Subcutaneous abdominal adipose tissue (tissue), 5 donors: ENCODE results near the gene ATP8B4.
"Not testable (repeated sequence)": the region's sequence is repeated elsewhere in the genome, so short reads cannot be mapped to it uniquely, and the experiment has no call there.

Experiments used
- H3K27ac ChIP-seq: one replicate; pipeline ENCODE4 v1.7.0; 2013; ENCODE audit warnings: low read depth, mild to moderate bottlenecking, inconsistent platforms, low read length, moderate library complexity
- H3K27me3 ChIP-seq, 5 donors: one replicate each; pipeline ENCODE4 v1.7.0; 2013; ENCODE audit warnings: low read length in 5 of 5, inconsistent platforms in 1 of 5; ENCODE audit not compliant: control insufficient read depth in 5 of 5, insufficient read depth in 4 of 5
- H3K36me3 ChIP-seq, 5 donors: one replicate each; pipeline ENCODE4 v1.7.0; 2013; ENCODE audit warnings: low read length in 5 of 5; ENCODE audit not compliant: control insufficient read depth in 5 of 5, insufficient read depth in 5 of 5
- H3K4me1 ChIP-seq, 5 donors: one replicate each; pipeline ENCODE4 v1.7.0; 2013; ENCODE audit warnings: low read length in 5 of 5, mild to moderate bottlenecking in 3 of 5, moderate library complexity in 1 of 5; ENCODE audit not compliant: control insufficient read depth in 5 of 5, insufficient read depth in 5 of 5
- H3K4me3 ChIP-seq, 5 donors: one replicate each; pipeline ENCODE4 v1.7.0; 2013; ENCODE audit warnings: low read length in 5 of 5, low read depth in 1 of 5
- H3K9ac ChIP-seq, 5 donors: one replicate each; pipeline ENCODE4 v1.7.0; 2013; ENCODE audit warnings: low read length in 5 of 5, mild to moderate bottlenecking in 4 of 5, moderate library complexity in 3 of 5
- H3K9me3 ChIP-seq, 5 donors: one replicate each; pipeline ENCODE4 v1.7.0; 2013; ENCODE audit warnings: low read length in 5 of 5; ENCODE audit not compliant: control insufficient read depth in 5 of 5
- donor health status: healthy.
- donor health status: healthy.
- donor health status: healthy.
- donor health status: healthy.
- donor health status: healthy.

ATP8B4 gene

GRCh38 chr15:49982584-49982983 is 136.4 kb downstream of the ATP8B4 start:
- H3K4me3 ChIP-seq = no peak overlapping the region
- H3K4me1 ChIP-seq = no peaks in the 10 kb centered on the region
- no peak overlapping the region for H3K9ac ChIP-seq
- H3K27ac ChIP-seq = no peak overlapping the region
- no peaks in the 10 kb centered on the region for H3K36me3 ChIP-seq
- no peaks in the 10 kb centered on the region for H3K27me3 ChIP-seq
- no peaks in the 10 kb centered on the region for H3K9me3 ChIP-seq

- Histone ChIP-seq H3K9me3 (no peaks in the 10 kb centered on the region), H3K9ac (no peak overlapping the region), H3K27ac (no peak overlapping the region), H3K36me3 (no peaks in the 10 kb centered on the region), H3K27me3 (no peaks in the 10 kb centered on the region), H3K4me3 (no peak overlapping the region), H3K4me1 (no peaks in the 10 kb centered on the region)
These were observed 139.2 kb downstream of the ATP8B4 start for GRCh38 chr15:49979705-49980382.

DNA sequence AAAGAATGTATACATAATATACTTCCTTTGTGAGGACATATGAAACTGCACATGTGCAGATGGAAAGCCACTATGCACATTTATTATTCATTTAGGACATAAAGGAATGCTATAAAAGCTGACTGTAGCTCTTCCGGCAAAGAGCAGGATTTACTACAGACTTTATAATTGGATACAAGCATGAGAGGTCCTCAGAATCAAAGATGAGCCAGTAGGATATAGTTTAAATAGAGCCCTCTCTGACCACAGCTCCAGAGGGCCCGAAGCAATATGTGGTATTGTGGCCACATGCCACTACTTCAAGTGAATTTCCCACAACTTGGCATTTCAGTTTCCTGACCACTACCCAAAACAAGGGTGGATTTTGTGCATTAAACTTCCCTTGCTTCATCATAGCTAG is 140.9 kb downstream of the ATP8B4 start:
- Histone ChIP-seq H3K27ac (no peak overlapping the region), H3K4me1 (no peaks in the 10 kb centered on the region), H3K9ac (no peak overlapping the region), H3K36me3 (no peaks in the 10 kb centered on the region), H3K4me3 (no peak overlapping the region), H3K27me3 (no peaks in the 10 kb centered on the region), H3K9me3 (no peaks in the 10 kb centered on the region)

- no peaks in the 10 kb centered on the region for H3K9me3 ChIP-seq
- H3K27me3 ChIP-seq = no peaks in the 10 kb centered on the region
- no peak overlapping the region for H3K9ac ChIP-seq
- no peak overlapping the region for H3K27ac ChIP-seq
- H3K4me1 ChIP-seq = no peaks in the 10 kb centered on the region
- no peak overlapping the region for H3K4me3 ChIP-seq
- no peaks in the 10 kb centered on the region for H3K36me3 ChIP-seq
These were observed 141.7 kb downstream of the ATP8B4 start for GRCh38 chr15:49977306-49977705.

GRCh38 chr15:49964551-49964950 is 154.5 kb downstream of the ATP8B4 start:
- peaks cover 0 to 3% (median 0%) of the 10 kb centered on the region in 5 donors for H3K4me1 ChIP-seq
- no peak overlapping the region for H3K9ac ChIP-seq
- H3K36me3 ChIP-seq = no peaks in the 10 kb centered on the region

DNA sequence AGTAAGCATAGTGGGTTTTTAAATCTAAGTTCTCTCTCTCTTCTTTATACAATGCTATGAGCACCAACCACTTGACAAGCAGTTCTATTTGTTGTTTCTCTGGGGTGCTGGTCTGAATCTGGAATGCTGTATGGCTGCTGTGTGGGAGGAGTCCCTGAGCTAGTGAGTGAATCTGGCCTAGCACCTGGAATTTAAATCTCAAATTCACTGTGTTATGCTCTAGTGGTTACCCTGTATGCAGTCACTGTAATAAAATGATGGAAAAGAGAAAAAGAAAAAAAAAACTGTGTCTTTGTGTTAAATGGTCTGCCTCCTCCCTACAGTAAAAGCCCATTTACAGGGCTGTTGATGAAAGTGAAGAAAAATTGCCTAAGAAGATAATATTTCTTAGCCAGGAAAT is 155.0 kb downstream of the ATP8B4 start:
- Histone ChIP-seq H3K4me1 (peaks cover 0 to 3% (median 0%) of the 10 kb centered on the region in 5 donors), H3K9ac (no peak overlapping the region), H3K4me3 (no peak overlapping the region), H3K9me3 (peaks cover 0 to 6% (median 6%) of the 10 kb centered on the region in 5 donors), H3K36me3 (no peaks in the 10 kb centered on the region), H3K27ac (no peak overlapping the region), H3K27me3 (no peaks in the 10 kb centered on the region)

More at GRCh38 chr15:49964551-49964950, 154.5 kb downstream of the ATP8B4 start:
- no peaks in the 10 kb centered on the region for H3K27me3 ChIP-seq
- H3K4me3 ChIP-seq = no peak overlapping the region
- no peak overlapping the region for H3K27ac ChIP-seq
- peaks cover 0 to 6% (median 5%) of the 10 kb centered on the region in 5 donors for H3K9me3 ChIP-seq

DNA sequence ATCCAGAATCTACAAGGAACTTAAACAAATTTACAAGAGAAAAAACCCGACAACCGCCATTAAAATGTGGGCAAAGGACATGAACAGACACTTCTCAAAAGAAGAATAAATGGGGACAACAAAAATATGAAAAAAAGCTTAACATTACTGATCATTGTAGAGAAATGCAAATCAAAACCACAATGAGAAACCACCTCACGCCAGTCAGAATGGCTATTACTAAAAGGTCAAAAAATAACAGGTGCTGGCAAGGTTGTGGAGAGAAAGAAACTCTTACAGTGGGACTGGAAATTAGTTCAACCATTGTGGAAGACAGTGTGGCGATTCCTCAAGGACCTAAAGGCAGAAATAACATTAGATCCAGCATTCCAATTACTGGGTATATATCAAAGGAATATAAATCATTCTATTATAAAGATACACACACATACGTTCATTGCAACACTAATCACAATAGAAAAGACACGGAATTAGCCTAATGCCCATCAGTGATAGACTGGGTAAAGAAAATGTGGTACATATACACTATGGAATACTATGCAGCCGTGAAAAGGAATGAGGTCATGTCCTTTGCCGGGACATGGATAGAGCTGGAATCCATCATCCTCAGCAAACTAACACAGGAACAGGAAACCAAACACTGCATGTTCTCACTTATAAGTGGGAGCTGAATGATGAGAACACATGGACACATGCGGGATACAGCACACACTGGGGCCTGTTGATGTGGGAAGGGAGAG is 155.8 kb downstream of the ATP8B4 start:
- not testable (repeated sequence) for H3K36me3 ChIP-seq, H3K27ac ChIP-seq

DNA sequence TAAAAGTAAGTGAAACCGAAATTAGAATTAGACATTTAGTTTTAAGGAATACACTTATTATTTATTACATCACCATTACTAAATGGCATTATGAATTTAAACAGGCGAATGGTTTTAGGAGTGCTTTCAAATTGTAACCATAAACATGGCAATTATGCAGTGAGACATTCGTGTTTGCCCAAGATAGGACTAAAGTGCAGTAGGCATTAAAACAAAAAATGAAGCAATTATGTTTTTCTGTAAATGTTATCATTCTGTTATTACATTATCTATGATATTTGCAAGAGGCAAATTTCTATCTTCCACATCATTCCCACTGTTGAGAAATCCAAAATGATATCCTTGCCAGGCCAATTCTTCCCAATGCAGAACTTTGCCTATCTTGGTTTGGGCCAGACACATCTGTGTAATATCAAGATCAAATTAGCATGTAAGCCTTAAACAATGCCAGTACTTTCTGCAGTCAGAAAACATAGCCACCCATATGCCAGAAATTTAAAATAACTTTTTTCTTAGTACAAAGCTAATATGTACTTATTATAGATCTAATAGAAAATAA is 156.9 kb downstream of the ATP8B4 start:
- H3K4me3 ChIP-seq = no peak overlapping the region

More for the DNA sequence above, 155.8 kb downstream of the ATP8B4 start:
- H3K9me3 ChIP-seq, H3K4me3 ChIP-seq, H3K9ac ChIP-seq, H3K4me1 ChIP-seq, H3K27me3 ChIP-seq: not testable (repeated sequence)

GRCh38 chr15:49953421-49953820 is 165.6 kb downstream of the ATP8B4 start:
- Histone ChIP-seq H3K9ac (no peak overlapping the region), H3K9me3 (peaks cover 0 to 3% (median 0%) of the 10 kb centered on the region in 5 donors), H3K27me3 (no peaks in the 10 kb centered on the region), H3K27ac (no peak overlapping the region), H3K4me3 (no peak overlapping the region), H3K36me3 (peaks cover 0 to 9% (median 0%) of the 10 kb centered on the region in 5 donors), H3K4me1 (no peaks in the 10 kb centered on the region)

More for the DNA sequence above, 156.9 kb downstream of the ATP8B4 start:
- Histone ChIP-seq H3K27ac (no peak overlapping the region), H3K4me1 (peaks cover 0 to 3% (median 0%) of the 10 kb centered on the region in 5 donors), H3K9ac (no peak overlapping the region), H3K9me3 (peaks cover 0 to 9% (median 6%) of the 10 kb centered on the region in 5 donors), H3K36me3 (no peaks in the 10 kb centered on the region), H3K27me3 (no peaks in the 10 kb centered on the region)

DNA sequence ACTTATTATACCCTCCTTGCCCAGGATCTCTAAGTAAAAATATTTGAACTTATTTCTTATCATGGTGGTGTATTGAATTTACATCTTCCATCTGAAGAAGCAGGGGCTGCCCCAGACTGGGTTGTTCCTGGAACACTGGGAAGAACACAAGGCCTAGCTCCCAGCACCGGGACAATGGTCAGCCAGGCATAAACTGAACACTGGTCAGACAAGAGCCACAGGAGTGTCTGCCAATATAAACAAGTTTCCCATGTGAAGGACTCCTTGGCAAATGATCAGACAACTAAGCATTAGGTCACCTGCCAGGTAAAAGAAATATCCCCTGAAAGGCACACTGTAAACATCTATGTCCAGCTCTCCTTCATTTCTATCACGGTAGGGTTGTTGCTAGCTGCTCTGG is 172.4 kb downstream of the ATP8B4 start:
- Histone ChIP-seq H3K36me3 (no peaks in the 10 kb centered on the region), H3K9ac (no peak overlapping the region), H3K4me3 (no peak overlapping the region), H3K9me3 (peaks cover 3 to 19% (median 12%) of the 10 kb centered on the region in 5 donors), H3K27ac (no peak overlapping the region), H3K27me3 (no peaks in the 10 kb centered on the region), H3K4me1 (no peaks in the 10 kb centered on the region)
